Left cardiac atrium (tissue), 4 donors: Measurements from ENCODE around the gene PRRX2. TPM values are rescaled to one million over a fixed set of nuclear protein-coding genes. Genes with fewer than 3 reads are reported as not detected.

ENCODE experiments used
- ATAC-seq, 2 donors: fragments of 200-7000 bp; cut with Tn5 transposase; one replicate each; pipeline ENCODE4 v1.9.1; 2020; ENCODE audit warnings: mild to moderate bottlenecking in 2 of 2, moderate library complexity in 2 of 2
- DNase-seq: peaks from one replicate; pipeline ENCODE4 v3.0.0-alpha.2; 2020
- intact Hi-C, 2 donors: fragments of 100-400 bp; cut with DNase I; formaldehyde crosslinking; loops; one replicate each; pipeline versions ENCODE4 v1.14.1 to v1.15.1; 2022 to 2023
- total RNA-seq, 2 donors: library from RNA; stranded (reverse); fragmentation: NEBNext Ultra II Directional; extraction: Animal tissue kit (Norgen Biotek cat#: 25700); gene quantifications; one replicate each; pipeline ENCODE4 v1.2.1, GENCODE V29; 2021
- donor health status: DM: no; HTN: yes; CAD: no.
- donor health status: DM: no; HTN: yes; CAD: no; lungs with severe emphysema.
- donor health status: DM: yes; HTN: yes; CAD: no.
- donor health status: Dilated cardiomyopathy.

The PRRX2 gene
- total RNA-seq, 2 donors from 2014 or later: 1.8 to 5.3 TPM

DNA sequence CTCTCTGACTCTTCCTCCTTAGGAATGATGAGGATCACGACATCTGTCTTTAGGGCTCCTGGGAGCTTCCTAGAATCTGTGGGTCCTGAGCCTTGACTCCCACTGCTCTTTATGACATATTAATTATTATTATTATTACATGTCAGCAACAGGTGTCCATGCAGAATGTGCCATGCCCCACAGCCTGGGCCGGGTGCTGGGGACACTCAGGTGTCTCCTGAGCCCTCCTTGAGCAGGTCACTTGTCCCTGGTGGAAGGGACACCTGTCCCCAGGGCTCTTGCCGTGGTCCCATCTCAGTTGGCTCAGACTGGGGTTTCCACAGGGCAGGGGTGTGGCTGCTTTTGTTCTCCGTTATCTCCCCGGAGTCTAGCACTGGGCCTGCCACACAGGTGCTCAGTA is 53.2 kb downstream of the PRRX2 start:
- no peak for DNase-seq
- intact Hi-C loops: no loop called here
- no peak for ATAC-seq

DNA sequence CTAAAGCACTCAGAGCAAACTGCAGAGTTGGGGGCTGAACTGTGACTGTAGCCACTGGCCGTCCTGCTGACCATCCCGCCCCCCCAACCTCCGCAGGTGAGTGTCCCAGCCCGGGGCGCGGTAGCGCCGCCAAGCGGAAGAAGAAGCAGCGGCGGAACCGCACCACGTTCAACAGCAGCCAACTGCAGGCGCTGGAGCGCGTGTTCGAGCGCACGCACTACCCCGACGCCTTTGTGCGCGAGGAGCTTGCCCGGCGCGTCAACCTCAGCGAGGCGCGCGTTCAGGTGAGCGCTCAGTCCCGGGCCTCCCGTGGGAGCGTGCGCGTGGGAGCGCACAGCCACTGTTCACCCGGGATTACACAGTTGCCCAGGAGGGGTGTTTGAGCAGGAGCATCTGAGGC is 53.7 kb downstream of the PRRX2 start:
- DNase-seq (no peak), ATAC-seq (no peak)
- intact Hi-C loops: no loop called here

DNA sequence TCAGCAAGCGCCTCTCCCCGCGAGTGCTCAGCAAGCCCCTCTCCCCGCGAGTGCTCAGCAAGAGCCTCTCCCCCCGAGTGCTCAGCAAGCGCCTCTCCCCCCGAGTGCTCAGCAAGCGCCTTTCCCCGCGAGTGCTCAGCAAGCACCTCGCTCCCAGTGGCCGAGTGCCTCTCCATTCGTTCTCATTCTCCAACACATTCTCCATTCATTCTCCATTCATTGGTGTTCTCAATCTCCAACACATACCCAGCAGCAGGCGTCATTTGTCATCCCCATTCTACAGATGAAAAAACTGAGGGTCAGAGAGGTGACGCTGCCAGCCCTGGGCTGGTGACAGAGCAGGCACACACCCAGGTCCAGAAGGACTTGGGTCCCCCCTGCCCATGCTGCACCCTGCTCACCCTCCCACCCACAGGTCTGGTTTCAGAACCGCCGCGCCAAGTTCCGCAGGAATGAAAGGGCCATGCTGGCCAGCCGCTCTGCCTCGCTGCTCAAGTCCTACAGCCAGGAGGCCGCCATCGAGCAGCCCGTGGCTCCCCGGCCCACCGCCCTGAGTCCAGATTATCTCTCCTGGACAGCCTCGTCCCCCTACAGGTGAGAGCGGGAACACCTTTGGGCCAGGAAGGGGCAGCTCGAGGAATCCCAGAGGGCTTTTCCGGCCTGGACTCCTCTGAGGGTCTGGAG is 54.9 kb downstream of the PRRX2 start:
- intact Hi-C loops: loop anchor here in 1 of 2 donors (10.0 kb wide), 1 partner anchor 76 kb away; the partner anchor contains the start of gene ASB6
- DNase-seq: no peak
- ATAC-seq: no peak

DNA sequence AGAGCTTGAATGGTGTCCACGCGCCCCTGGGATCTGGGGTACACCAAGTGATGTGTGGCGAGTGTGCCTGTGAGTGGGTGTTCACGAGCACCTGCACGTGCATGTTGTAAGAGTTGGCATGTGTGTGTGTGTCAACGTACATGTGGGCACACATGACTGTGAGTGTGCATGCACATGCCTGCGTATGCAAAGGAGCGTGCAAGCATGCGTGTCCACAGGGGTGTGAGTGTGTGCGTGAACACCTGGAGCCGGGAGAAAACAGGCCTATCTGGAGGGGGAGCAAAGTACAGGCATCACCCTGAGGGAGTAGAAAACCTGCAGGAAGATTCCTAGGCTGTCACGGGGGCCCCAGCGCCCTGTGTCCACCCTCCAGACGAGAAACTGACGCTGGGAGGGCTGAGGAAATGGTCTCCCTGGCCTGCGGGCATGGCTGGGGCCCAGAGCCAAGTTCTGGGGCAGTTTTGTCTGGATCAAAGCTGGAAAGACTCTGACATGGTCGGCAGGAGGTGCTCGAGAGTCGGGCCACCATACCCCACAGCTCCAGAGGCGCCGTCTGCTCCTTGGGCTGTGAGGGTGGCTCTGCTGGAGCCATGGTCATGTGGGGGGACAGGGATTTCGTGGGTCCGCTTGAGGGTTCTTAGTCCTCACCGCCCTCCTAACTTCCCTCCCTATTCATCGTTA is 55.6 kb downstream of the PRRX2 start:
- intact Hi-C loops: loop anchor here in 1 of 2 donors (10.0 kb wide), 1 partner anchor 76 kb away; the partner anchor contains the start of gene ASB6

DNA sequence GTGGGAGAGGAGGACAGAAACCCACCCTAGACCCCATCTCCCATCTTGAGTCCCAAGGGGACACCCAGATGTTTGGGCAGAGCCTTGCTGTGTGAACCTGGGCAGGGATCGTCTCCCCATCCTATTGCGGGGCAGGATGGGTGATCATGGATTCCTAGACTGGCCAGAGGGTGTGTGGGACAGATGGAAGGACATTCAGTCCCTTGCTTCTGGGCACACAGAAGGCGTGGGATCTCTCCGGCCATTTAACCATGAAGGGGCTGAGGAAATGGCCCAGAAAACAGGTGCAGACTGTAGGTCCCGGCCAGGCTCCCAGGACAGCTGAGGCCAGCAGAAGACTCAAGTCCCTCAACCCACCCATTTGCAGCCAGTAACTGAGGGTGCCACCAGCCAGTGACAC is 57.5 kb downstream of the PRRX2 start:
- no peak for DNase-seq
- no peak for ATAC-seq
- intact Hi-C loops: loop anchor here in 1 of 2 donors (10.0 kb wide), 1 partner anchor 78 kb away; the partner anchor contains the start of gene ASB6

More for the DNA sequence above, 55.6 kb downstream of the PRRX2 start:
- ATAC-seq: no peak
- DNase-seq: no peak

DNA sequence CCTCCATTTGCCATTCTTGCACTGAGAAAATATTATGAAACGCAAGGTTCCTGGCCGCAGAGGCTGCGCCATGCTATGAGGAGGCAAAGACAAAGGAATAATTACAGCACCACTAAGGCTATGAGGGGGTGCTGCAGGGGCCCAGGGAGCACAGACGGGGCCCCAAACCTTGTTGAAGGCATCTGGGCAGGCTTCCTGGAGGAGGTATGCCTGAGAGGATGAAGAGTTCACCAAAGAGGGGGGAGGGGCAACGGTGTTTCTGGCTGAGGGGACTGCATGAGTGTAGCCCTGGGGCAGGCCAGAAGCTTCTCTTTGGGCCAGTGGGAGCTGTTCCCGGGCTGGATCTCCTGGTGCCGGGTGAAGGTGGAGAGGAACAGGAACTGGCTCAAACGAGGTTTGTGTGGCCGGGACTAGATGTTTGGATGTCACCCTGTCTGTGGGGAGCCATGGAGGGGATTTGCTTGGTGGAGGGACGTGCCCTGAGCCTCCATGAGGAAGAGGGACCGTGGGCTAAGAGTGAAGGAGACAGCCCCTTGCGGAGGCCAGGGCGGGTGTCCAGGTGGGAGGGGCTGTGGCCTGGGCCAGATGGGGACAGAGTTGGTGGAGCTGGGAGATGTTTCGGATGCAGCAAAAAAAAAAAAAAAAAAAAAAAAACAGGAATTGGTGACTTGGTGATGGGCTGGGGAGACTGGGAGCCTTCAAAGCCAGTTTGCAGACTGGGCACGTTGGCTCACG is 59.2 kb downstream of the PRRX2 start:
- intact Hi-C loops: loop anchor here in 1 of 2 donors (10.0 kb wide), 1 partner anchor 80 kb away; the partner anchor contains the start of gene ASB6
- ATAC-seq (no peak), DNase-seq (no peak)

DNA sequence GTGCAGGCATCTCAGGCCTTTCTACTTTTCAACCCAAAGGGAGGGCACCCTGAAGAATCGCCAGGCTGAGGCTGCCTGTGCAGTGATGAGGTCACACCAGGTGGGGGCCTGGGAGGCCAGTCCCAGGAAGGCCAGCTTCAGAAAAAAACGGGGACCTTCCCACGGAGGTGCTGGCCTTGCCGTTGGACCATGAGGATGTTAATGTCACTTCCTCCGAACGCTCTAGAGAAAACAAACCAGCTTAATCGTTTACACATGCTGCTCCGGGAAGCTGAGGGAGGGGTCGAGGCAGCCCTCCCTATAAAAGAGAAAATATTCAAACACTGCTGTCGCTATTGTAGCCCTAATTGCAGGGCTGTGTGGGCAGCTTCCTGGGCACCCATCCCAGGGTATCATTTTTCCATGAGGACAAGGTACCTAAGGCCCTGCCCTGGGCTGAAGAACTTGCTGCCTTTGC is 60.4 kb downstream of the PRRX2 start:
- DNase-seq (no peak), ATAC-seq (peak in 1 of 2 donors; percentile 24)
- intact Hi-C loops: loop anchor here in 1 of 2 donors (10.0 kb wide), 1 partner anchor 81 kb away; the partner anchor contains the start of gene ASB6

DNA sequence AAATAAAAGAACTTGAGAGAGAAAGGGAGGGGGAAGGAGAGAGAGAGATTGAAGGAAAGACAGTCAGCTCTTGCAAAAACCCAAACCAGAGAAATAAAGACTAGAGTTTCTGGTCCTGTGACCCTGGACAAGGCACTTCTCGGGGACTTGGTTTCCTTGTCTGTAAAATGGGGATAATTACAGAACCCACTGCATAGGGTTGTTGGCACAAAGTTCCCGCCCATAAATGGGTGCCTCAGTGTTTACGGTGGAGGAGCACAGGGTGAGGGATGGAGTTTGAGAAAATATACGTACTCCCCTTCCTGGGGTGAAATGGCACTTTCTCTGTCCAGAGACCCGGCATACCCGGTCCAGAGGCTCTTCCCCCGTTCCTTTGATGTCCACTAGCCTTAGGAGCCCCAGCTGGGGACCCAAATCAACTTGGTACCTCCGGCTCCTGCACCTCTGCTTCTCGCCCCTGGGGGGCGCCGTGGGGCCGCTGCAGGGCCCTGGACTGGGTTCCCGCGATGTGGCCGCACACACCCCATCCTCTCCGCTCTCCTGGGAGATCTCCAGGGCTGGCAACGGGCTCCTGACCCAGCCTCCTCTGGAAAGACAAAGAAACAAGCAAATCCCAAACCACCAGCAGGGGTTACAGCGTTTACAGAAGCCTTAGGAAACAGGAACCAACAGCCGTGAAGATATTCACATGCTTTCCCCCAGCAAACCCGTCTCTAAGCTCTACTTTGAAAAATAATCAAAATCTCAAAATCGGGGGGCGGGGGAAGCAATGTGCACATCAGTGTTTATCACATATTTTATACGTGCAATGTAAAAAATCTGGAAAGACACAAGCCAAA is 61.1 kb downstream of the PRRX2 start:
- ATAC-seq: peak; percentile 90 to 92
- DNase-seq: peak; percentile 80
- intact Hi-C loops: loop anchor here in 1 of 2 donors (10.0 kb wide), 1 partner anchor 82 kb away; the partner anchor contains the start of gene ASB6

DNA sequence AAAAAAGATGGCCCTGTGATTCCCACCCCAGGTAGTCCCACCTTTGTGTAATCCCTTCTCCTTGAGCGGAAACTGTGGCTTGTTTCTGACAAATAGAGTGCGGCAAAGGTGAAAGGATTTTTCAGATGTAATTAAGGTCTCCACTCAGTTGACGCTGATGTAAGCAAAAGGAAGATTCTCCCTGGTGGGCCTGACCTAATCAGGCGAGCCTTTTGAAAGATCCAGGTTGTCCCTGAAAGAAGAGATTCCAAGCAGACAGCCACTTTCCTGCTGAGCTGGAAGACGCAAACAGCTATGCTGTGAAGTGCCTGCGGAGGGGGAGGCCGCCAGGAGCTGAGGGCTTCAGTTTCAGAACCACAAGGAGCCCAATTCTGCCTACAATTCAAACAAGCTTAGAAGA is 63.3 kb downstream of the PRRX2 start:
- ATAC-seq (no peak), DNase-seq (no peak)
- intact Hi-C loops: loop anchor here in 1 of 2 donors (10.0 kb wide), 1 partner anchor 84 kb away; the partner anchor contains the start of gene ASB6

DNA sequence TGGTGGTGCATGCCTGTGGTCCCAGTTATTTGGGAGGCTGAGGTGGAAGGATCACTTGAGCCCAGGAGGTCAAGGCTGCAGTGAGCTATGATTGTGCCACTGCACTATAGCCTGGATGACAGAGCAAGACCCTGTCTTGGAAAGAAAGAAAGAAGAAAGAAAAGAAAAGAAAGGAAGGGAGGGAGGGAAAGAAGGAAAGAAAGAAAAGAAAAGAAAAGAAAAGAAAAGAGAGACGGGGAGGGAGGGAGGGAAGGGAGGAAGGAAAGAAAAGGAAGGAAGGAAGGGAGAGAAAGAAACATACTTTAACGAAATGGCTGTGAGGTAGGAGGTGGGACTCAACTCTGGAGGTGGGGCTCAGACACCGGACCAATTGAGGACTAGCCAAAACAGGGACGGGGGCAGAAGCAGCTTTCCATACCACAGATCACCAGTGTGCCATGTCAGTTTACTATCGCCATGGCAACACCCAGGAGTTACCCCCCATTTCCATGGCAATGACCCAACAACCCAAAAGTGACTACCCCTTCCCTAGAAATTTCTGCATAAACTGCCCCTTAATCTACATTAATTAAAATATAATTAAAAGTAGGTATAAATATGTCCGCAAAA is 66.1 kb downstream of the PRRX2 start:
- ATAC-seq (no peak), DNase-seq (no peak)
- intact Hi-C loops: no loop called here

DNA sequence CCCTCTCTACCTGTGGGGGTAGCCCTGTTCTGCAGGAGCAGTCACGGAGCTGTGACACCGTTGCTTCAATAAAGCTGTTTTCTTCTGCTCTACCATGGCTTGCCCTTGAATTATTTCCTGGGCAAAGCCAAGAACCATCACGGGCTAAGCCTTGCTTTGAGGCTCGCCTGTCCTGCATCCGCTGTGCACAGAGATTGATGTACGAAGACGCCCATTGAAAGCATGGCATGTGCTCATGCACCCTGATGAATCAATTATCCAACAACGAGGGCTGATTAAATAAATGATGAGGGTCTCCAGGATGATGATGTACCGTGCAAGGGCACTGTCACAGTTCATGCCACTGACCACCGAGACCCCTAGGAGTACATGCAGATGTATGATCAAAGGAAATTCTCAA is 66.7 kb downstream of the PRRX2 start:
- ATAC-seq: no peak
- DNase-seq: no peak
- intact Hi-C loops: no loop called here

DNA sequence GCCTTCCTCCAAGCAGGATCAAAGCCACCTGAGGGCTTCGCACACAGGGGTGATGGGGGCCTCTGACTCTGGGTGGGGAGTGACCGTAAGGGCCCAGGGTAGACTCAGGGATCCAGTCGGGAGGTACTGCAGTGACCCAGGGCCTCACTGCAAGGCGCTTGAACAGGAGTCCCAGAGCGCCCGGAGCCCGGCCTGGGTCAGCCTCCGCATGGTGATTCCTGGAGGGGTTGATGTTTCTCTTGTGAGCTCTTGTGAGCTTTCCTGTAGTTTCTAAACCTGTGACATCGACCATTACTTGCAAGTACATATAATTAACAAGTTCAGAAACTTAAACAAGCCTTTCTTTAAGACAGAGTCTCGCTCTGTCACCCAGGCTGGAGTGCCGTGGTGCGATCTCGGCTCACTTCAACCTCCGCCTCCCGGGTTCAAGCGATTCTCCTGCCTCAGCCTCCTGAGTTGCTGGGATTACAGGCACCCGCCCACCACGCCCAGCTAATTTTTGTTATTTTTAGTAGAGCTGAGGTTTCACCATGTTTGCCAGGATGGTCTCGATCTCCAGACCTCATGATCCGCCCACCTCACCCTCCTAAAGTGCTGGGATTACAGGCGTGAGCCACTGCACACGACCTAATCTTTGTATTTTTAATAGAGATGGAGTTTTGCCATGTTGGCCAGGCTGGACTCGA is 67.6 kb downstream of the PRRX2 start:
- DNase-seq: no peak
- no peak for ATAC-seq
- intact Hi-C loops: no loop called here

DNA sequence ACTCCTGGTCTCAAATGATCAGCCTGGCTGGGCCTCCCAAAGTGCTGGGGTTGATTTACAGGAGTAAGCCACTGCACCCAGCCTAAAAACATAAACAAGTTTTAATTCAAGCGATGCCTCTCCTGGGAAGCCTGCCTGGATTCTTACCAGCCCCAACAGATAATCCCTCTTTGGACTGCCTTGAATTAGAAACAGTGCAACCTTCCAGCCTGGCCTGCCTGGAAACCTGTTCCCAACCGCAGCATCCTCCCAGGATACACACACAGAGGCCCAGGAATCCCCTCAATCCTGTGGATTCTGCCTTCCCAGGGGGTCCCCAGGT is 68.1 kb downstream of the PRRX2 start:
- no peak for DNase-seq
- ATAC-seq: no peak
- intact Hi-C loops: no loop called here

DNA sequence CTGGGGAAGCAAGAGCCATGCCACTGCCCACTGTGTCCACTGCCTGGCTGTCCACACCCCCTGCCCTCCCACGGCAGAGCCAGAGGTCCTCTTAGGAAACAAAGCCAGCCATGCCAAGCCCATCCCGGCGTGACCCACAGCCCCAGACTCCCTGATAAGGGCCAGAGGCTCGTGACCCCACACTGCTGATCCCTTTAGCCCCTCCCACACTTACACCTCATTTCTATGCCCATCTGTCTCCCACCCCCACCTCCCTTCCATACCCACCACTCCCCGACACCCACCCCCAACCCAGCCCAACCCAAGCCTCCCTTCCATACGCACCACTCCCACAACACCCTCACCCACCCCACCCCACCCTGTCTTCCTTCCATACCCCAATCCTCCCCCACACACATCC is 70.1 kb downstream of the PRRX2 start:
- no peak for ATAC-seq
- DNase-seq: no peak
- intact Hi-C loops: loop anchor here in 1 of 2 donors (5.0 kb wide), 1 partner anchor 52 kb away; no protein-coding TSS in a partner anchor

DNA sequence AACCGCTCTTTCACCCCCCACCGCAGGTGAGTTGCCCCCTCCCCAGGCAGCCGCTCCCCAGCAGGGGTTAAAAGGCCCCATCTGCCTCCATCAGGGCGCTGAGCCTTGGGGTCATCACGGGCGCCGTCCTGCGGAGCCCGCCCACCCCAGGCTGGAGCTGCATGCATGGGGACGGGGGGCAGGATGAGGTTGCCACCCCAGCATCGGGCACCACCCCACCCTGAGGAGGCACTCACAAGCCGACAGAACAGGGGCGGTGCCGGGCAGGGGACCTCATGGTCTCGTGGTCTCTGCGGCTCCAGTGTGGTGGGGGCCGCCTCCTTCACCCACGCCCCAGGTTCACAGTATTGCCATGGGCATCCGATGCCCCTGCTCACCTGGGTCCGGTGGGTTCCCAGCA is 70.9 kb downstream of the PRRX2 start:
- intact Hi-C loops: loop anchor here in 1 of 2 donors (5.0 kb wide), 1 partner anchor 51 kb away; no protein-coding TSS in a partner anchor
- DNase-seq: no peak
- no peak for ATAC-seq

DNA sequence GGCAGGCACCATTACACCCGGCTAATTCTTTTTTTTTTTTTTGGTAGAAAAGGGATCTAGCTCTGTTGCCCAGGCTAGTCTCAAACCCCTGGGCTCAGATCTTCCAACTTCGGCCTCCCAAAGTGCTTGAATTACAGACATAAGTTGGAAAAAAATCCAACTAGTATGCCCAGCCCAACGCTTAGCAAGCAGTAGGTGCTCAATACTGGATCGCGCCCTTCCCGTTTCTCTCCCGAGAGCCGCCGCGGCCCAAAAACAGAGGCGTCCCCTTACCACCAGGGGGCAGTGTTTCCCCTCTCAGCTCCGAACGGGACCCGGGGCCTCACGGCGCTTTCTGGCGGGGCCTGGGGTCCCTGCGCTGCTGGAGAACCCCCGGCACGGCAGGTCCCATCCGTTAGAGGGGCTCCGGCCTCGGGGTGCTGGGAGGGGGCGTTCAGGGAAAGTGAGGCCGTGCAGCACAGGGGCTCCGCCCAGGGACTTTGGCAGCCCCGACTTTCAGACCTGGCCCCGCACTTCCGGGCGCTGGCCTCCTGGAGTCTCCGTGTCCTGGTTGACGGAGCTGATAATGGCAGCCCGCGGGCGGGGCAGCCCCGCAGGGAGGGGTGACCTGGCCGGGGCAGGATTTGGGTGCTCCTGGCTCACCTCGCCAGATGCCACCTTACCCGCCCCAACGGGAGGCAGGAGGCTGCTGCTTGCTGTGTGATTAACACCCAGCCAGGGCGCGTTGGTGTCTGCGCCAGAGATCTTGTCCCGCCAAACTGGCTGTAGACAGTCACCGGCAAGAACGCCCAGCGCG is 72.2 kb downstream of the PRRX2 start:
- intact Hi-C loops: loop anchor here (1.0 to 5.0 kb wide), 2 partner anchors 46 to 50 kb away; no protein-coding TSS in a partner anchor
- ATAC-seq (peak; percentile 92 to 94), DNase-seq (peak; percentile 89)

DNA sequence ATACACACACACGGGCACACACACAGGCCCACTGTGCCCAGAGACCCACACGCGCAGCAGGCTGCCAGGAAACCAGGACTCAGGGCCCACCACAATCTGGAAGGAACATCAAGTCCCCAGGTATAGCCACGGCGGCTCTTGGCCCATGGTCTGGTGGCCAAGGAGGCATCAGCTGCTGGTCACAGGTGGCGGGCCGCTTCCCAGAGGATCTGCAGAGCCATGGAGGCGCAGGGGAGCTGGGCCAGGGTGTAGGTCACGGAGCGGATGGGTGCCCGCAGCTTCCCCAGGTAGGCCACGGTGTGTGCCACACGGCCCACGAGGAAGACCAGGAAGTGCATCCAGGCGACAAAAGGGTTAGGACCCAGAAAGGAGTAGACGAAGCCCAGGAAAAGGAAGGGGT is 74.0 kb downstream of the PRRX2 start:
- intact Hi-C loops: loop anchor here in 1 of 2 donors (5.0 kb wide), 1 partner anchor 48 kb away; no protein-coding TSS in a partner anchor
- ATAC-seq (no peak), DNase-seq (no peak)
